Measurements from ENCODE around the gene PAPOLB.

PAPOLB gene

GRCh38 chr7:4880218-4880617, 18.4 kb upstream of the PAPOLB start:
- no peak overlapping the region for H3K4me3 ChIP-seq (ENCODE audit: low read depth, low read length)
- DNase-seq: no peak
- no peak for TF ChIP-seq CTCF (IDR thresholded peaks at IDR 0.05; ENCODE audit: low read depth, low read length)
- no peaks in the 10 kb centered on the region; the same call in 1 of the 2 replicates for H3K9me3 ChIP-seq
- H3K36me3 ChIP-seq: no peaks in the 10 kb centered on the region
- no peaks in the 10 kb centered on the region; the same call in 1 of the 2 replicates for H3K27me3 ChIP-seq
- H3K4me1 ChIP-seq: peaks cover 5% of the 10 kb centered on the region

DNA sequence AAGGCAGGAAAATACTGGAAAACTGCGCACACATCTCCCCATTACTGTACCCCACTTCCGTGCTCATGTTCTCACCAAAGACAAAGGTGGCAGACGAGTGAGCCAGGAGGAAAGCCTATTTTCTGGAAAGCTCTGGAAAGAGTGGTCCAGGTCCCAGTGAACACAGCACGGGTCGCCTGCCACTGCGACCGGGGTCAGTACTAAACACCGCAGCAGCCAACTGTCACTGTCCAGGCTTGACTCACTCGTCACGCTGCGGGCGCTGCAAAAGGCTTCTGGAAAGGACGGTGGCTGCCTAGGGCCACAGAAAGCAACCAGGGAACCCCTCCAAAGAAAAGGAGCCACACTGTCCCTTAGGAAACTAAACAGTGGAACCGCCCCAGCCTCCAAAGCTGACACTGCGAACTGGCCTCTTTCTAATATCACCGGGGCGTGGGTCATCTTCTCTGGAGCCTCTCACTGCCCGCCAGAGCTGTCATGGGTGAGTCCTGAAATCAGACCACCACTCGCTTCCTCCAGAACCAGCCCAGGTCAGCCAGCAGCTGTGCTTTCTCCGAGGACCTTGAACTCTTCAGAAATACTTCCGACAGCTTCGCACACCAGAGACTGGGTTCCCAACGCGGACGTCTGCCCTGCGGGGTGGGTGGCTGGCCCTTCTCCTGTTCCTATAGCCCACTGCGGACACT, 17.7 kb upstream of the PAPOLB start:
- no peaks in the 10 kb centered on the region for H3K27me3 ChIP-seq

DNA sequence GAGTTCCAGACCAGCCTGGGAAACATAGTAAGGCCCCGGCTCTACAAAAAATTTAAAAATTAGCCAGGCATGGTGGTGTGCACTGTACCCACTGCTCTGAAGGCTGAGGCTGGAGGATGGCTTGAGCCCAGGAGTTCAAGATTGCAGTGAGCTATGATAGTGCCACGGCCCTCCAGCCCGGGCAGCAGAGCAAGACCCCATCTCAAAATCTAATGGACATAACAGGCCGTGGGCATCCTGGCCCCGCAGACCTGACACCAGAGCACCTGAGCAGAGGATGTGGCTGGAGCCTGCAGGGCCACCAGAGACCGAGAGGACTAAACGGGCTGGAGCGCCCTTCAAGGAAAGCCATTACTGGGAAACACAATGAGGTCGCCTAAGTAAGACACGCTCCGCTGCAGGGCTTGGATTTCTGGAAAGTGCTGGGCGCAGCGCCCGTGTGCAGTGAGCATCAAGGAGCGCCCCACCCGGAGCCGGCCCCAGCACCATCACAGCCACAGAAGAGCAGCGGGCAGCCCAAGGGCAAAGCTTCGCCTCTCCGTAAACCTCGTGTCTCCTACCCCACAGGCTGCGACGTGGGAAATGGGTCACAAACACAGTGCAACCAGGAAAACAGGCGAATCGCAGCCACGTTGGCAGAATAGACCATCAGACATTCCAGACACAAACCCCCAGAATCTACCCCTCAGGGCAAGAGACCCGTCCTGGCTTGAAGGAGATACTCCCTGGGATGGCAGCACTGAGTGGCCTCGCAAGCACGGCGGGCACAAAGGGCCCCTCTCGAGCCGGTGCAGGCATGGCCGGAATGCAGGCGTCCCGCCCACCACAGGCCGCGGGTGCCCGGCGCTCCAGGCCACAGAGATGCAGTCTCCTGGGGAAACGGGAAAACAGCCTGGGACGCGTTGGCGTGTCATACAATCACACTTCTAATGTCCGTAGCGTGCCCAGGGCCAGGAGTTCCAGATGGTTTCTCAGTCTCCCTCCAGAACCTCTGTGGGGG, 16.8 kb upstream of the PAPOLB start:
- H3K36me3 ChIP-seq: no peaks in the 10 kb centered on the region
- no peaks in the 10 kb centered on the region for H3K27me3 ChIP-seq
- no peak overlapping the region for H3K4me3 ChIP-seq (ENCODE audit: low read depth, low read length)
- no peak for TF ChIP-seq CTCF (IDR thresholded peaks at IDR 0.05; ENCODE audit: low read depth, low read length)
- H3K4me1 ChIP-seq: peaks cover 5% of the 10 kb centered on the region
- peak; percentile 44 for DNase-seq
- H3K9me3 ChIP-seq: no peaks in the 10 kb centered on the region; the same call in 1 of the 2 replicates

More for the DNA sequence above, 17.7 kb upstream of the PAPOLB start:
- peaks cover 5% of the 10 kb centered on the region for H3K4me1 ChIP-seq
- TF ChIP-seq CTCF (IDR thresholded peaks at IDR 0.05; ENCODE audit: low read depth, low read length): no peak
- no peaks in the 10 kb centered on the region for H3K36me3 ChIP-seq
- H3K4me3 ChIP-seq (ENCODE audit: low read depth, low read length): no peak overlapping the region
- no peaks in the 10 kb centered on the region; the same call in 1 of the 2 replicates for H3K9me3 ChIP-seq
- DNase-seq: no peak

GRCh38 chr7:4876586-4876985, 14.8 kb upstream of the PAPOLB start:
- Histone ChIP-seq H3K36me3 (no peaks in the 10 kb centered on the region), H3K4me3 (ENCODE audit: low read depth, low read length) (no peak overlapping the region), H3K9me3 (no peaks in the 10 kb centered on the region; the same call in 1 of the 2 replicates), H3K4me1 (peaks cover 21% of the 10 kb centered on the region), H3K27me3 (no peaks in the 10 kb centered on the region)
- DNase-seq: no peak
- no peak for TF ChIP-seq CTCF (IDR thresholded peaks at IDR 0.05; ENCODE audit: low read depth, low read length)

DNA sequence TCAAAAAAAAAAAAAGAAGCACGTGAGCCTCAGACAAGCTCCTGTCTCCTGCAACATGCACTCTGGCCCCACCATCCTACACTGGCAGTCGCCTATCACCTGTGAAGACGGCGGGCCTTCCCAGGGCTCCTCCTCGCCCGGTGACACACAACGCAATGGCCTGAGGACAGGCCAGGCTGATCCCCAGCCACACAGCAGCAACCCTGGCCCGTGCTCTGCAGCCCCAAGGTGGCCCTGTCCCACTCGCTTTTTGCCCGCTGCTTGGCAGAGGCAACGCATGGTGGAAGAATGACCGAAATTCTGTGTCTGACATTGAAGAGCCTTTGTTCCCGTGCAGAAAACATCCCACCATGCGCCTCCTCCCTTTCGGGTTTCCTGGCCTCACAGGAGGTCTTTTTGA, 13.6 kb upstream of the PAPOLB start:
- no peak for DNase-seq
- Histone ChIP-seq H3K36me3 (no peaks in the 10 kb centered on the region), H3K9me3 (no peaks in the 10 kb centered on the region; the same call in 1 of the 2 replicates), H3K4me3 (ENCODE audit: low read depth, low read length) (no peak overlapping the region), H3K4me1 (peaks cover 21% of the 10 kb centered on the region), H3K27me3 (no peaks in the 10 kb centered on the region)
- TF ChIP-seq CTCF (IDR thresholded peaks at IDR 0.05; ENCODE audit: low read depth, low read length): no peak
